K562 (cell line): ENCODE measurements around the gene KLK1. TPM values are rescaled to one million over a fixed set of nuclear protein-coding genes. Genes with fewer than 3 reads are reported as not detected.
A peak's percentile ranks its signal among the peaks of the same experiment; 100 is the strongest.

ENCODE experiments used
- CHD2 ChIP-seq: IDR thresholded peaks from 2 replicates; pipeline ENCODE4 v1.6.1; 2011; ENCODE audit warnings: low read depth, low read length
- EZH2 ChIP-seq: IDR thresholded peaks from 2 replicates; pipeline ENCODE4 v1.6.1; 2012; ENCODE audit warnings: low read depth, mild to moderate bottlenecking, inconsistent platforms, low read length, borderline replicate concordance
- HDAC6 ChIP-seq: IDR thresholded peaks from 2 replicates; pipeline ENCODE4 v1.6.1; 2012; ENCODE audit warnings: low read depth, mild to moderate bottlenecking, control low read depth, inconsistent platforms, low read length, moderate library complexity
- HLTF ChIP-seq: fragments of 450-650 bp; IDR thresholded peaks from 2 replicates; pipeline ENCODE4 v1.6.1; 2016
- HMGN3 ChIP-seq: IDR thresholded peaks from 2 replicates; pipeline ENCODE4 v1.6.1; 2011; ENCODE audit warnings: borderline replicate concordance, low read depth, mild to moderate bottlenecking, mixed read lengths, low read length; ENCODE audit not compliant: insufficient read length; ENCODE audit errors: extremely low read depth
- MECOM ChIP-seq: fragments of 250-450 bp; sonication (Bioruptor Pico); IDR thresholded peaks from 2 replicates; pipeline ENCODE4 v1.8.0; 2022; ENCODE audit warnings: inconsistent platforms
- NKRF ChIP-seq: fragments of 450-650 bp; IDR thresholded peaks from 2 replicates; pipeline ENCODE4 v1.6.1; 2016; ENCODE audit warnings: borderline replicate concordance
- PKNOX1 ChIP-seq: fragments of 450-650 bp; IDR thresholded peaks from 2 replicates; pipeline ENCODE4 v1.6.1; 2016
- PRPF4 ChIP-seq: fragments of 200-400 bp; formaldehyde crosslinking; IDR thresholded peaks from one replicate; pipeline ENCODE4 v1.6.1; 2017; ENCODE audit warnings: low read length, low read depth, mild to moderate bottlenecking; ENCODE audit not compliant: insufficient read depth, poor library complexity, severe bottlenecking
- SMAD1 ChIP-seq: fragments of 150-350 bp; IDR thresholded peaks from 2 replicates; pipeline ENCODE4 v1.6.1; 2014; ENCODE audit warnings: low read length, low read depth; ENCODE audit not compliant: partially characterized antibody
- SMARCA4 ChIP-seq: fragments of 450-650 bp; IDR thresholded peaks from 2 replicates; pipeline ENCODE4 v1.6.1; 2016
- TOE1 ChIP-seq, 2 experiments: fragments of 450-650 bp in 1 of 2; sonication (generic) in 1 of 2; formaldehyde crosslinking in 1 of 2; IDR thresholded peaks; 2 replicates each; pipeline versions ENCODE4 v1.7.1 to v1.8.0; 2016 to 2022; ENCODE audit warnings: borderline replicate concordance in 2 of 2, mild to moderate bottlenecking in 2 of 2, antibody characterized with exemption in 1 of 2, inconsistent platforms in 1 of 2, low read depth in 1 of 2, missing genetic modification reagents in 1 of 2, moderate library complexity in 1 of 2
- UBTF ChIP-seq, 2 experiments: IDR thresholded peaks; 2 replicates each; pipeline ENCODE4 v1.6.1; 2012; ENCODE audit warnings: improper control_type of control experiment in 2 of 2, low read depth in 2 of 2, low read length in 2 of 2, borderline replicate concordance in 1 of 2
- VEZF1 ChIP-seq: fragments of 200-800 bp; sonication (Bioruptor generic); IDR thresholded peaks from 2 replicates; pipeline ENCODE4 v1.6.1; 2017; ENCODE audit warnings: missing genetic modification characterization, missing compliant biosample characterization
- XRCC3 ChIP-seq: fragments of 450-650 bp; IDR thresholded peaks from 2 replicates; pipeline ENCODE4 v1.6.1; 2017; ENCODE audit warnings: mild to moderate bottlenecking, moderate library complexity
- YBX1 ChIP-seq: fragments of 450-650 bp; IDR thresholded peaks from 2 replicates; pipeline ENCODE4 v1.7.1; 2016; ENCODE audit warnings: mild to moderate bottlenecking
- ZBTB43 ChIP-seq: sonication (generic); formaldehyde crosslinking; IDR thresholded peaks from 2 replicates; pipeline ENCODE4 v1.8.0; 2023; ENCODE audit warnings: mild to moderate bottlenecking, missing genetic modification reagents
- ZNF174 ChIP-seq: fragments of 250-450 bp; sonication (Bioruptor Pico); IDR thresholded peaks from 2 replicates; pipeline ENCODE4 v1.4.0; 2020; ENCODE audit warnings: mild to moderate bottlenecking
- ZNF551 ChIP-seq: fragments of 250-450 bp; sonication (Bioruptor Pico); IDR thresholded peaks from 2 replicates; pipeline ENCODE4 v1.5.0; 2021; ENCODE audit warnings: mild to moderate bottlenecking, moderate library complexity
- polyA plus RNA-seq, 8 experiments: library from polyadenylated mRNA; depleted of rRNA in 4 of 8; stranded (reverse) in 5 of 8; unstranded in 3 of 8; fragments of >200 nt; fragmentation: Nextera tagmentation in 2 of 8; fragmentation: Illumina TruSeq in 1 of 8; extraction: Ambion mirVana in 2 of 8; extraction: Trizol in 1 of 8; gene quantifications; 2 replicates each; pipeline versions ENCODE4 v1.2.1 to v1.2.3, GENCODE V29; 2011 to 2014; ENCODE audit warnings: inconsistent platforms in 1 of 8, missing spikeins in 1 of 8
- total RNA-seq, 7 experiments: library from RNA; depleted of rRNA in 6 of 7; stranded (reverse); fragments of >200 nt in 6 of 7; fragmentation: Illumina TruSeq in 2 of 7; extraction: Trizol in 2 of 7; gene quantifications; 2 replicates each; pipeline versions ENCODE4 v1.2.1 to v1.2.3, GENCODE V29; 2011 to 2021; ENCODE audit warnings: low replicate concordance in 1 of 7

KLK1 gene
- total and polyA plus RNA-seq, 9 of the 15 experiments (the other 6 are each of a cell fraction or from before 2014, with no cell fraction given) = 0.87 to 15.4 (median 9.1) TPM

GRCh38 chr19:50794876-50795663, 28.5 kb downstream of the KLK1 start (continued):
- TF ChIP-seq EZH2 (no peak), HLTF (no peak), ZNF551 (CRISPR knock-in tag) (0 out of 2 replicates have a peak, but pooled peaks have one; percentile 12), YBX1 (no peak), SMAD1 (no peak), HDAC6 (peak; percentile 53; the same call in 1 of the 2 replicates), PKNOX1 (no peak), ZNF174 (CRISPR knock-in tag) (no peak), VEZF1 (CRISPR knock-in tag) (peak; percentile 42; the same call in 1 of the 2 replicates), MECOM (CRISPR knock-in tag) (no peak), SMARCA4 (no peak), UBTF (IDR thresholded peaks at IDR 0.05; ENCODE audit: borderline replicate concordance in 1 of 2, low read depth in 2 of 2, low read length in 2 of 2) (no peak), CHD2 (peak; percentile 3; the same call in 1 of the 2 replicates), XRCC3 (no peak), HMGN3 (peak; percentile 36), PRPF4 (no peak), ZBTB43 (CRISPR knock-in tag) (no peak), TOE1 (IDR thresholded peaks at IDR 0.05; ENCODE audit: borderline replicate concordance) (no peak), TOE1 (CRISPR knock-in tag; IDR thresholded peaks at IDR 0.05; ENCODE audit: borderline replicate concordance, low read depth) (peak; percentile 64; the same call in 1 of the 2 replicates), NKRF (no peak)
